AG09319 (cell line): ENCODE data around the gene PDE5A.

ENCODE experiments used
- DNase-seq: peaks from one replicate; pipeline ENCODE4 v3.0.0-alpha.2; 2010; ENCODE audit warnings: low read depth; ENCODE audit errors: extremely low read depth
- TF ChIP-seq, protein P1 (sequence below): IDR thresholded peaks from 2 replicates; pipeline ENCODE4 v1.5.1; 2011; ENCODE audit warnings: low read depth, mild to moderate bottlenecking, inconsistent platforms, low read length, moderate library complexity

PDE5A gene

DNA sequence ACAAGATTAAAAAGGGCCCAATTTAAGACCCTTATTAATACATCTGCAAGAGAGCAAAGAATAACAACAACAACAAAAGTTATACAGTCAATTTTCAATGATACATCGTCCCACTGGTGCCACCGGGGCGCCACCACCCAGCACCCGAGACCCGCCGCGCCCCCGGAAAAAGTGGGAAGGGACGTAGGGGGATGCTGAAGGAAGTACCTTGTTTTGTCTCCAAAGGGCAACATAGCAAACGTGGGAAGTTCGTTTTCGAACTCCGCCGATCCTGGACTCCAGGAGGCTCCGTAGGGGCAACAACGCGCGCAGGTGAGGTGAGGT, 1.7 kb downstream of the PDE5A start:
- DNase-seq = no peak
- TF ChIP-seq, protein P1, sequence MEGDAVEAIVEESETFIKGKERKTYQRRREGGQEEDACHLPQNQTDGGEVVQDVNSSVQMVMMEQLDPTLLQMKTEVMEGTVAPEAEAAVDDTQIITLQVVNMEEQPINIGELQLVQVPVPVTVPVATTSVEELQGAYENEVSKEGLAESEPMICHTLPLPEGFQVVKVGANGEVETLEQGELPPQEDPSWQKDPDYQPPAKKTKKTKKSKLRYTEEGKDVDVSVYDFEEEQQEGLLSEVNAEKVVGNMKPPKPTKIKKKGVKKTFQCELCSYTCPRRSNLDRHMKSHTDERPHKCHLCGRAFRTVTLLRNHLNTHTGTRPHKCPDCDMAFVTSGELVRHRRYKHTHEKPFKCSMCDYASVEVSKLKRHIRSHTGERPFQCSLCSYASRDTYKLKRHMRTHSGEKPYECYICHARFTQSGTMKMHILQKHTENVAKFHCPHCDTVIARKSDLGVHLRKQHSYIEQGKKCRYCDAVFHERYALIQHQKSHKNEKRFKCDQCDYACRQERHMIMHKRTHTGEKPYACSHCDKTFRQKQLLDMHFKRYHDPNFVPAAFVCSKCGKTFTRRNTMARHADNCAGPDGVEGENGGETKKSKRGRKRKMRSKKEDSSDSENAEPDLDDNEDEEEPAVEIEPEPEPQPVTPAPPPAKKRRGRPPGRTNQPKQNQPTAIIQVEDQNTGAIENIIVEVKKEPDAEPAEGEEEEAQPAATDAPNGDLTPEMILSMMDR = no peak

DNA sequence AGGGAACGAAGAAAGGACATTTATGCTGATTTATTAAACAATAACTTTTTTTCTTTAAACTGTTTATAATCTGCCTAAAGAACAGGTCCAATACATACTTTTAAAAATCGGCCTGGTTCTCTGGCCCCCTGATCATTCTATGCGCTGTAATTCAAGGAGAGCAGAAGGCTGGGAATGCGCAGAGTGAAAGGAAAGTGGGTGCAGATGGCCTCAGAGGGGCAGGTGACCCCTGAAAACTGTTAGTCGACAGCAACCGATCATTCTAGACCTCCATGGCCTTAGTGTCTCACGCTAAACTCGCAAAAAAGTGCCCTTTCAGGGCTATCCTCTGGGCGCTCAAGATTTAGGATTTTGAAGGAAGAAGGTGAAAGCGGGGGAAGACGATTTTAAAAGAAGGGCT, 2.2 kb downstream of the PDE5A start:
- TF ChIP-seq, protein P1 = no peak
- no peak for DNase-seq

DNA sequence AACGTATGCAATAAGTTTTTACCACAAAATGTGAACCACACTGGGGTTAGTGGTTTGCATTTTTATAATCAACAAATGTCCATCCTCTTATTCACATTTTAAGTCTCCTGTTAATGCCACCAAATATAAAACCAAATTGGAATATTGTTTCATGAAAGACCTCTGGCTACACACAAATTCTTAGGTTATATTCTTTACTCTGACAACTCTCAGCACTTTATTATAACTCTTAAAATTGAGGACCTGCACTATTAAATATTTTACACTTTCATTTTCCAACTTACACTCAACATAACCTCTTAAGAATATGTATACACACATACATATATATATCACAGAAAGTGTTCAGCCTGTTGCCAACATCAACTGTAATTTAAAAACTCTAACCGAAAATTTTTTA, 2.8 kb downstream of the PDE5A start:
- TF ChIP-seq, protein P1 = no peak
- no peak for DNase-seq

DNA sequence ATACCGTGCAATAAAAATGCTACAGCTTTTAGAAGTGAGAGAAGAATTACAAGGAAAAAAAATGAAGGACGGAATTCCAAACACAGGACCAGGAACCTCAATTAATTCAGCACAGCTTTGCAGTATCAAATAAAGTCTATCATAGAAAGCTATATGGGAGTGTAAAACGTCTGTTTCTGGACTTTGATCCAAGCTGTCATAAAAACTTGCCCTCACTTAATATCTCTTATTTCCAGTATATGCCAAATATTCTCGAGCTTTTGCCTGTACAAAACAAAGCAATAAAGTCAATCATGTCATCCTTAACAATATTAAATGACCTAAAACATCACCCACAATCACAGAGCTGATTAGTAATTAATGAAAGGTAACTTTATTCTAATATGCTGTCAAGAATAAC, 4.2 kb downstream of the PDE5A start:
- TF ChIP-seq, protein P1 = no peak
- no peak for DNase-seq

DNA sequence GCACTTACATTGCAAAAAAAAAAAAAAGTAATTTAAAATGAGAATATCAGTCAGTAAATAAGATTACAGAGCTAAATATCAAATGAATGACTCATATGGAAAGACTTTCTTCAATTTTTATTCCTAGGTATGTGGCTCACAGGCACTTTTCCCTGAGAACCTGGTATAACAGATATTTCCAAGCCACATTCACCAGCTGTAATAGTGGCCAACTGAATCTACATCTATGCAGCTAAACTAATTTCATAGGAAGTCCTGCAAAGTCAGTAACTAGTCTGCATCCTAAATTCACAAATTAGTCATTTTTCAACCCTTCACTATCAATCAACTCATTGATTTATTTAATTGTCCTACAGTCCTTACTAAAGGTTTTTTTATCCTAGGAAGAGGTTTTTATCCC, 5.6 kb downstream of the PDE5A start:
- no peak for DNase-seq
- TF ChIP-seq, protein P1 = no peak

DNA sequence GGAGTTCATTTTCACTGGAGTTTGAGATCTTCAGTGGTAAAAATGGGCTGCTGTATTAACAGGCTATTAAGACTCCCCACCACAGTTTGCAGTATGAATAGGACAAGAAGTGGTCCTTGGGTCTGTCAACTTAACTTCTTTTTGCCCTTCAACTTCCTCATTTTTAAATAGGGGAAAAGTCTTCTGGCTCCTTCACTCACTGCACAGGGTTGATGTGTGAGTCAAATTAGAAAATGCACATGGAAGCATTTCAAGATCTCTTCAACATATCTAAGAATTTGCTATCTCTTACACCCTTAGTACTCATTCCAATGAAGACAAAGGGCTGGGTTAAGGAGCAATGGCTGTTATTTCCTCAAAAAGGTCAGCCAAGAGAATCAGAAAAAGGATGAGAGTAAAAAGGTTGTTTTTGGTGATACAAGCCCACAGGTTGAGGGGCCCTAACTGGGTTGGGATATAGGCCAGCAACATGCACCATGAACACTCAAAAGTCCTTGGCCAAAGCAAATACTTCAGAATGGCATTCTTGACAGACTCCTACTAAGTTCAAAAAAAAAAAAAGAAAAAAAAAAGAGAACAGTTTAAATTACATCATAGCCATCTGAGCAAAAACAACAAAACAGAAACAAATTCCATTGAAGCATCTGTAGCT, 13.4 kb downstream of the PDE5A start:
- TF ChIP-seq, protein P1 = no peak

DNA sequence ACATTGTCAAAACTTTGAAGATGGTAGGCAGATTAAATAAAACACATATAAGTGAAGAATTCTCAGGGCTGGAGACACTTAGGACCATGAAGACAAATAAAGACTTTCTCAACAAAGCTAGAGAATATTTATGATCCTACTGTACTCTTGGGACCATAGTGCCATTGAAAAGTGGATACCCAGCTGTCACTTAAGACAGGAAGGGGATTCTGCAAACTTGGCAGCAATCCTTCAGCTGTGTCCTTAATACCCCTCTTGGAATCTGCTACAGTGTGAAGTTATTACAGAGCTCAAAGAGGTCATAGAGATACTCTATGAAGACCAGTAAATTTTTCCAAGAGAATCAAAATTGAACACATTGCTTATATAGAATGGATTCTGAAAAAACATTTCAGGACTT, 24.3 kb downstream of the PDE5A start:
- no peak for DNase-seq
- TF ChIP-seq, protein P1 = no peak

More for the DNA sequence above, 13.4 kb downstream of the PDE5A start:
- DNase-seq = no peak
